HG03432 (cell line): Measurements from ENCODE around the gene ZNF488.

Experiments used
- ATAC-seq: cut with Tn5 transposase; IDR thresholded peaks from one replicate; pipeline ENCODE4 v1.9.1; 2021; ENCODE audit warnings: mild to moderate bottlenecking, moderate library complexity; ENCODE audit not compliant: unreplicated experiment

ZNF488 gene

GRCh38 chr10:47383261-47384147 lies 589 bp downstream of the ZNF488 start:
- no peak for ATAC-seq

- ATAC-seq, result no peak
Measured at GRCh38 chr10:47381427-47382379, 2.4 kb downstream of the ZNF488 start.

- ATAC-seq, result no peak
Measured at GRCh38 chr10:47381103-47381395, 3.0 kb downstream of the ZNF488 start.

- no peak for ATAC-seq
Measured at GRCh38 chr10:47380341-47381102, 3.6 kb downstream of the ZNF488 start.

- ATAC-seq, result no peak
Measured at GRCh38 chr10:47379901-47380300, 4.2 kb downstream of the ZNF488 start.

- ATAC-seq, result no peak
Measured at GRCh38 chr10:47379445-47379785, 4.7 kb downstream of the ZNF488 start.

- ATAC-seq, result no peak
Measured at GRCh38 chr10:47378606-47379444, 5.3 kb downstream of the ZNF488 start.

GRCh38 chr10:47378183-47378510 lies 5.9 kb downstream of the ZNF488 start:
- no peak for ATAC-seq

GRCh38 chr10:47376522-47377220 lies 7.4 kb downstream of the ZNF488 start:
- no peak for ATAC-seq

GRCh38 chr10:47374611-47375536 lies 9.2 kb downstream of the ZNF488 start:
- ATAC-seq, result no peak

- ATAC-seq, result no peak
Measured at GRCh38 chr10:47372726-47373125, 11.4 kb downstream of the ZNF488 start.

- ATAC-seq, result no peak
Measured at GRCh38 chr10:47371629-47372485, 12.2 kb downstream of the ZNF488 start.

GRCh38 chr10:47370878-47371277 lies 13.2 kb downstream of the ZNF488 start:
- ATAC-seq, result no peak

- ATAC-seq, result no peak
Measured at GRCh38 chr10:47370015-47370767, 13.9 kb downstream of the ZNF488 start.

GRCh38 chr10:47369251-47369894 lies 14.7 kb downstream of the ZNF488 start:
- ATAC-seq, result no peak

- ATAC-seq, result no peak
Measured at GRCh38 chr10:47368431-47369180, 15.5 kb downstream of the ZNF488 start.
